Measurements from ENCODE around the gene SETD2.
"Not testable (repeated sequence)": the region's sequence is repeated elsewhere in the genome, so short reads cannot be mapped to it uniquely, and the experiment has no call there.

The SETD2 gene

GRCh38 chr3:47031041-47031440 lies 132.9 kb downstream of the SETD2 start:
- DNase-seq: not testable (repeated sequence)

DNA sequence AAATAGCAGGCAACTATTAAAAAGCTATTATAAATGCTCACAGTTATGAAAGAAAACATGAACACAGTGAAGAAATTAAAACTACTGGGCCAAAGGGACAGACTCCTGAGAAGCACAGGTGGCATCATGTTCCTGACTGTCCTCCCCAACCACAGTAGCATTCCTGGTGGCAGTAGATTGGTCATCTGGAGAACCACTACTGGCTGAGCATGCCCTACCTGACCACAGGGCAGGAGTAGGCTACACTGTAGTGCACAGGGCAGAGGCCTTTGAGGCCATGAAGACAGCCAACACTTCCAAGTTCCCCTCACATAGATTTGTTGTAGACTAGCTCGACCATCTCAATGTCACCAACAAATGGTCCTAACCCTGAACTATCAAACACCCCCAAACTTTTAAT lies 135.2 kb downstream of the SETD2 start:
- no peak for DNase-seq

DNA sequence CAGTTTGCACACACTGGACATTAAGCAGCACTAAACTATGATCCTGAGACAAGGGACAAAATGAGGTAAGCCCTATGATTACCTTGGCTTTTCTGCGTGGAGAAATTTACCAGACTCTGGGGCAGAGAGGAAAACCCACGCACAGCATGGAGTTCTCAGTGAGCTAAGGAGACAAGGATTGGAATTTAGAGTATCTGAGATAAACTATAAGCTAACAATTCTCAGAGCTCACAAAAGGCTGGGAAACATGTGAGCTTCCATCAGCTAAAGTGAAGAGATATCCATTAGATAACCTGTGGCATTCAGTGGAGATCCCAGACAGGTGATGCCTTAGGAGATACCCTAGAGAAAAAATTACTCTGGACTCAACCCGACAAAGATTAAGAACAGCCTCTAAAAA lies 135.8 kb downstream of the SETD2 start:
- no peak for DNase-seq

DNA sequence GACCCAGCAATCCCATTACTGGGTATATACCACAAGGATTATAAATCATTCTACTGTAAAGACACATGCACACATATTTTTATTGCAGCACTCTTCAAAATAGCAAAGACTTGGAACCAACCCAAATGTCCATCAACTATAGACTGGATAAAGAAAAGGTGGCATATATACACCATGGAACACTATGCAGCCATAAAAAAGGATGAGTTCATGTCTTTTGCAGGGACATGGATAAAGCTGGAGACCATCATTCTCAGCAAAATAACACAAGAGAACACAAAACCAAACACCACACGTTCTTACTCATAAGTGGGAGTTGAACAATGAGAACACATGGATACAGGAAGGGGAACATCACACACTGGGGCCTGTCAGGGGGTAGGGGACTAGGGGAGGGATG lies 137.5 kb downstream of the SETD2 start:
- not testable (repeated sequence) for DNase-seq

DNA sequence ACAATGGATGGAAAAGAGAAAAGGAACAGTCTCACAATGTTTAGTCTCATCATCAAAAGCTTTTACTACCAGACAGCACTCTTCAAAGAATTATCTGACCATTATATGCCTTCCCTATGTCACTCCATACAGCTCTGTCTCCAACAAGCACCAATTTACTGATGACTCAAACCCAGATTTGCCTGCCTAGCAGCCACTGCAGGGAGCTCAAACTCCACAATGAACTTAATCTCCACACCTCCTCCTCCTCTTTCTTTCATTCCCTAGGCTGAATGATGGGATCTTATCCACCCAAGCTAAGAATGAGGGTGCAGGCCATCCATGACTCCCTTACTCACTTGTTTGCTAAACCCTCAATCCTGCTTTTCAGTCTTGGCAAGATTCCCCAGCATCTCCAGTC lies 139.0 kb downstream of the SETD2 start:
- DNase-seq: no peak

DNA sequence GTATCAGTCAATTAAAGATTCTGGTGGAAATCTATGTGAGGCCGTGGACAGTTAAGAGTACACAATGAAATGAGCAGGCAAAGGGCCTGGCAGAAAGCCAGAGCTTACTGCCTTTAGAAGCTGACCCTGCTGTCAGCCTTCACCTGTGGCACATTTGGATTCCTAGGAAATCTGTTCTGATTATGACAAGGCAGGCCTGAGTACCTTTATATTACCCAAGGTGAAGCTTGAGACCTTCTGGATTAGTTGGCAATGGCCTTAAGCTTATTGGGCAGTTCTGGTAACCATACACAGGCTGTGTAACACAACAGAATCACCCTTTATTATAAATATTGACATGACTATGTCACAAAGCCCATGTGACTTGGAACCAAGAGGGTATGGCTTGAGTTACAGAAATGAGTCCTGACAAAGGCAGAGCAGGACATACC lies 141.3 kb downstream of the SETD2 start:
- peak; percentile 31 to 54 for DNase-seq

GRCh38 chr3:47020311-47020710 lies 143.6 kb downstream of the SETD2 start:
- no peak for DNase-seq

GRCh38 chr3:47019201-47019600 lies 144.7 kb downstream of the SETD2 start:
- no peak for DNase-seq

- DNase-seq: no peak
Measured at GRCh38 chr3:47018269-47018611, 145.7 kb downstream of the SETD2 start.

DNA sequence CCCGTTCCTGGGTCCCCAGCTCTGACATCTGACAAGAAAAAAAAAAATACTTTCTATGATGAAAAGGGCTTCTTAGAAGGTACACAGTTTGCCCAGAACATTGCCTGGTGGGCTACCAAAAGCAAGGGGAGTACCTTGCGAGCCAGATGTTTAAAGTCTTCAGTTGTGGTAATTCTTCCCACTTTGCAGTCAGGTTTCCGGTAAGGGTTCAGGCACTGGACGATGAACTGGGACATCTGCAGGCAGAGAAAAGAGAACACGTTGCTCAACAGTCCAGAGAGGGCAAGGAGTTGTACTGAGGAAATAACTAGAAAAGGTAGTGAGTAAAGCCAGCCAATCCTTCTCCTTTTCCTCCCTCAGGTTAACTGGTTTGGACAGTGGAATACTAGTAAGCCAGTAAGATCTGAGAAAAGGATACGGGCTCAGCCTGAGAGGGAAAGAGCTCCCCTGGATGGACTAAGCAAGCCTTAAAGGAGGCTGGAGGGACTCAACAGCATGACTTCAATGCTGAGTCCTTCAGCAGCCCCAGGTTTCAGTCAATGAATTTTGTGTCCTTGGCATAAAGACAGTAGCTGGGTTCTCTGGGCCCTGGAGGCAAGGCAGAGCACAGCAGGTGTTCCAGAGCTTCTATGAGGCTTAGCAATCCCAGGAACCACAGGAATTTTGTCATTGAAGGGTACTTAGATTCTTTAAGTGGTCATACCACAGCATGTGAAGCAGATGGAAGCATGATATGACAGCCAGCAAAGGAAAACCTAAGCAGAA lies 146.2 kb downstream of the SETD2 start:
- no peak for DNase-seq

GRCh38 chr3:47016934-47017435 lies 146.9 kb downstream of the SETD2 start:
- no peak for DNase-seq

DNA sequence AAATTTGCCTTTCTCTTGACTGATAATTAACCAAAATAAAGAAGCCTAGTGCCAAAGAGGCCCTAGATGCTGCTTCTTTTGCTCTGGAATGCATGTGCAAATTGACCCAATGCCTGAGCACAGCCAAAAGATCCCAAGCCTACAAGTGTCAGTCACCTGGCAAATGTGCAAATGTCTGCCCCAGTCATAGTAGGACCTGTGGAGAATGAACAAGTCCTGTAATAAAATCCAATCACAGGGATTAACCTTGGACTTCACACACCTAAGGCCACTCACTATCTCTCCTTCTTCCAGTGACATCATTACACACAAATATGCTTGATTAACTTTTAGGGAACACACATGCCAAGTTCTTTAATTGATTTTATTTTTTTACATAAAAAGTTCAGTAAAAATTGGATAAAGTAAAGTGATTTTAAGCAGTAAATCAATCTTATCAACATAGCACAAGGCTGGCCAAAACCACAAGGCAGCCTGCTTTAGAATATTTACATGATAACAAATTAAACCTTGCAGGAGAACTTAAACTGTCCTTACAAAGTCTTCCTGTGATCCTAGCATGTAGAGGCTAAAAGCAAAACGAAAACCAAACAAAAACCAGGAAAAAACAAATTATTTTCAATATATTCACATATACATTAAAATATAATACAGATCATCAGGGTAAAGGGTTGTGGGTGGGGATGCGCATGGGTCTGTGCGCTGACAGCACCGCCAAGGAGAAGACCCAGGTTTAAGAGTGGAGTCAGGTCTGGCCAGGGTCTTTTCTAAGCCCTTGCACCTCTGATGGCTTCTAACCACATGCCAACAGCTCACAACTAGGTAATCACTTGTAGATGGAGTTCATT lies 147.6 kb downstream of the SETD2 start:
- no peak for DNase-seq

- no peak for DNase-seq
Measured at GRCh38 chr3:47015151-47015550, 148.8 kb downstream of the SETD2 start.

DNA sequence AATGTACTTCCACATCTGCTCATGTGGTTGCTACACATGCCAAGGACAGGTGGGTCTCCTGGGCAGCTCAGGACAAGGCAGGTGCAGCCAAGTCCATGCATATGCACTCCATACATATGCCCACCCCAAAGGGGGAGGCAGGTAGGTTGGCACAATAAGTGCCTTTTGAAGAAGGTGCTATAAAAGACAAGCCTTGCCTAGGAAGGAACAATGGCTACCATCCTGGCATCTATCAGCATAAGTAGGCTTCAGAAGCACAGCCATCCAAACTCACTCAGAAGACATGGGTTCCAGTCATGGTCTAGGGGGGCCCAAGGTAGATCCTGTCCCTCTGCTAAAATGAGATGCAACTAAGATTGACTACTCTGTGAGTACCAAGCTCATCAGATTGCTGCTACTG lies 149.9 kb downstream of the SETD2 start:
- DNase-seq: no peak

DNA sequence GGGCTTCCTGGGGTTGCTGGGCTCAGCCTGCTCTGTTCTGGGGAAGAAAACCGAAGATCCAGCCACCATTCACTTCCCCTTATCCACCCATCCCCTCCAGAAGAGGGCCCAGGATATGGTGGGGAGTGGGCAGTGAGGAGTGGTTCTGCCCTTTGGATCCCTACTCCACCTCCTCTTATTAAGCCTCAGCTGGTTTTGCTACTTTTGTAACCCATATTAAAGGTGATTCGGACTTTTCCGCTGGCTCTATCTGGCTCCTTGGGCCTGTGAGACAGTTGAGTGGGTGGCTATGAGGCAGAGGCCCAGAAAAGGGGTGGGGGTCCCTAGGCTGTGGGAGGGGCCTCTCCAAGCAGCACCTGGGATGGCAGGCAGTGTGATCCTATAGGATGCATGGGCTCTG lies 150.7 kb downstream of the SETD2 start:
- no peak for DNase-seq

- no peak for DNase-seq
Measured at GRCh38 chr3:47012342-47013230, 151.3 kb downstream of the SETD2 start.

- DNase-seq: no peak
Measured at GRCh38 chr3:47011371-47011770, 152.5 kb downstream of the SETD2 start.

- no peak for DNase-seq
Measured at GRCh38 chr3:47010910-47011309, 153.0 kb downstream of the SETD2 start.

- DNase-seq: no peak
Measured at GRCh38 chr3:47010111-47010712, 153.7 kb downstream of the SETD2 start.

DNA sequence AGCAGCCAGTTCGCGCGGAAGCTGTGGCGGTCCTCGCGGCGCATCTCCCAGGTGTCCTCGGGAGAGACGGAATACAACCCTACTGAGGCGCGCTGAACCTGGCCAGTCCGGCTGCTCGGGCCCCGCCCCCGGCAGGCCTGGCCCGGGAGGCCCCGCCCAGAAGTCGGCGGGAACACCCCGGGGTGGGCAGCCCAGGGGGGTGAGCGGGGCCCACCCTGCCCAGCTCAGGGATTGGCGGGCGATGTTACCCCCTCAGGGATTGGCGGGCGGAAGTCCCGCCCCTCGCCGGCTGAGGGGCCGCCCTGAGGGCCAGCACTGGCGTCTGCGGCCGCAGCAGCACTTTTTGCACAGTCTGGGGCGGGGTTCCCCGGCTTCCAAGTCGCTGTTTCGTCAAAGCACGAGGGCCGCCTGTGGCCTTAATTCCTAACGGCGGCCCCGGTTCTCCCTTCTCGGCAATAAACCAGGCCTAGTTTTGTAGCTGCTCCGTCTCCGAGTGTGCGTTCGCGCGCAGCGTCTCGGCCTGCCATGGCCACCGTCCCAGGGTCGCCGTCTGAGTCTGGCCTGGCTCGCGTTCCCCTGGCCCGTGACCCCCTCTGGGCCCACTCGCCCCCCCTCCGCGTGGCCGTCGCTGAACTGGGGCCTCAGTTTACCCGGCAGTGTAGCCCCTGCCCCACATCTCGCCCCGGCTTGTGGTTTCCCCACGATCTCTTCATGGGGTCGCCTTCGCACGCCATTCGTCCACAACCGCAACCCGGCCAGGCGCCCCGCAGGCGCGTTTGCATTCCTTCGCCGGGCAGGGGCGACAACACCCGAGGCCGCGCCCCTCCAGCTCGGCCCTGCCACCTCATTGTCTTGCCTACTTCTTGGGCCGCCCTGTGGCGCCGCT lies 154.4 kb downstream of the SETD2 start:
- no peak for DNase-seq

DNA sequence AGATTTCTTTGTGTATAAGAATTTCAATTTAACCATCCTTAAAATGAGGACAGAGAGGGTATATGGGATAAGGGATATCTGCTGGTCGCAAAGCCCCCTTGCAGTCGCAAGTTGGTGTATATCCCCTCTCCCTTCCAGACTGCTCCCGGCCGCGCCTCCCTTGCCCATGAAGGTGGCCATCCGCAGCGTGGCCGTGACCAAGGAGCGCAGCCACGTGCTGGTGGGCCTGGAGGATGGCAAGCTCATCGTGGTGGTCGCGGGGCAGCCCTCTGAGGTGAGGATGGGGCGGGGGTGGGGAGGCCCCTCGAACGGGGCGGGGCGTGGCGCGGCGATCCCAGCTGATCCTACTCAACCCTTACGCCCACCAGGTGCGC lies 155.1 kb downstream of the SETD2 start:
- DNase-seq: no peak
